Measurements from ENCODE around the gene PCCA.

GRCh38 chr13:100506600-100507422 is 417.9 kb downstream of the PCCA start:
- TF ChIP-seq POLR2A (IDR thresholded peaks at IDR 0.05; ENCODE audit: low read depth) = no peak
- TF ChIP-seq, protein P1, sequence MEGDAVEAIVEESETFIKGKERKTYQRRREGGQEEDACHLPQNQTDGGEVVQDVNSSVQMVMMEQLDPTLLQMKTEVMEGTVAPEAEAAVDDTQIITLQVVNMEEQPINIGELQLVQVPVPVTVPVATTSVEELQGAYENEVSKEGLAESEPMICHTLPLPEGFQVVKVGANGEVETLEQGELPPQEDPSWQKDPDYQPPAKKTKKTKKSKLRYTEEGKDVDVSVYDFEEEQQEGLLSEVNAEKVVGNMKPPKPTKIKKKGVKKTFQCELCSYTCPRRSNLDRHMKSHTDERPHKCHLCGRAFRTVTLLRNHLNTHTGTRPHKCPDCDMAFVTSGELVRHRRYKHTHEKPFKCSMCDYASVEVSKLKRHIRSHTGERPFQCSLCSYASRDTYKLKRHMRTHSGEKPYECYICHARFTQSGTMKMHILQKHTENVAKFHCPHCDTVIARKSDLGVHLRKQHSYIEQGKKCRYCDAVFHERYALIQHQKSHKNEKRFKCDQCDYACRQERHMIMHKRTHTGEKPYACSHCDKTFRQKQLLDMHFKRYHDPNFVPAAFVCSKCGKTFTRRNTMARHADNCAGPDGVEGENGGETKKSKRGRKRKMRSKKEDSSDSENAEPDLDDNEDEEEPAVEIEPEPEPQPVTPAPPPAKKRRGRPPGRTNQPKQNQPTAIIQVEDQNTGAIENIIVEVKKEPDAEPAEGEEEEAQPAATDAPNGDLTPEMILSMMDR (IDR thresholded peaks at IDR 0.05) = no peak

Measured in esophagus muscularis mucosa (tissue), 3 donors.